Transverse colon (tissue), 4 donors: Measurements from ENCODE around the gene PIP5K1B. TPM values are rescaled to one million over a fixed set of nuclear protein-coding genes. Genes with fewer than 3 reads are reported as not detected.

Experiments used
- DNase-seq: peaks from one replicate; pipeline ENCODE4 v3.0.0-alpha.2; 2019
- H3K27ac ChIP-seq, 4 donors: fragments of 200-600 bp; sonication (generic); 2 replicates each; pipeline ENCODE4 v1.5.1; 2016 to 2018; ENCODE audit warnings: inconsistent platforms in 4 of 4
- H3K27me3 ChIP-seq: fragments of 200-600 bp; sonication (generic); 2 replicates; pipeline ENCODE4 v1.5.1; 2017; ENCODE audit warnings: inconsistent platforms
- H3K36me3 ChIP-seq, 4 donors: fragments of 200-600 bp; sonication (generic); 2 replicates each; pipeline ENCODE4 v1.5.1; 2017 to 2019; ENCODE audit warnings: inconsistent platforms in 4 of 4
- H3K4me1 ChIP-seq, 4 donors: fragments of 200-600 bp; sonication (generic); 2 replicates each; pipeline ENCODE4 v1.5.1; 2017 to 2020; ENCODE audit warnings: inconsistent platforms in 4 of 4
- H3K4me3 ChIP-seq, 4 donors: fragments of 200-600 bp; sonication (generic); 1 replicate in 1 of 4; 2 replicates in 3 of 4; pipeline versions ENCODE4 v1.5.1 to v1.6.1; 2017 to 2019; ENCODE audit warnings: inconsistent platforms in 4 of 4
- H3K9me3 ChIP-seq, 2 donors: fragments of 200-600 bp; sonication (generic); 2 replicates each; pipeline ENCODE4 v1.5.1; 2017 to 2019; ENCODE audit warnings: inconsistent platforms in 2 of 2
- EP300 ChIP-seq: sonication (generic); formaldehyde crosslinking; IDR thresholded peaks from one replicate; pipeline ENCODE4 v1.6.1; 2017; ENCODE audit warnings: antibody characterized with exemption, low read depth
- POLR2A ChIP-seq: fragments of 450-650 bp; IDR thresholded peaks from one replicate; pipeline ENCODE4 v1.6.1; 2016; ENCODE audit warnings: antibody characterized with exemption, mild to moderate bottlenecking, moderate library complexity
- POLR2AphosphoS5 ChIP-seq, 3 donors: sonication (generic); formaldehyde crosslinking; IDR thresholded peaks; one replicate each; pipeline ENCODE4 v1.6.1; 2016; ENCODE audit warnings: antibody characterized with exemption in 3 of 3
- WGBS, 2 donors: methylation state at CpG; one replicate each; pipeline ENCODE4 v1.1.5; 2018; ENCODE audit warnings: low coverage in 1 of 2; 5-methylcytosine and 5-hydroxymethylcytosine counted together
- in situ Hi-C, 4 donors: fragments of 200-750 bp; cut with MboI; loops; one replicate each; pipeline versions ENCODE4 v1.15.0 to v1.15.1; 2017; ENCODE audit warnings: low sequenced_read_pairs in 3 of 4, low pct_ligation_motif_present in 1 of 4, low pct_unique_long_range_greater_than_20kb in 1 of 4
- intact Hi-C: fragments of 100-400 bp; cut with DNase I; formaldehyde crosslinking; loops from one replicate; pipeline ENCODE4 v1.15.1; 2023; ENCODE audit warnings: low total_unique reads
- total RNA-seq, 4 donors: library from RNA; depleted of rRNA; stranded (reverse); fragments of >200 nt; gene quantifications; one replicate each; pipeline ENCODE4 v1.1.0, GENCODE V29; 2016
- TF ChIP-seq, protein P1 (sequence below), 5 experiments: fragments of 200-600 bp in 3 of 5; fragments of 450-650 bp in 2 of 5; sonication (generic) in 3 of 5; IDR thresholded peaks; 1 replicate in 2 of 5; 2 replicates in 3 of 5; pipeline ENCODE4 v1.5.1; 2016 to 2017; ENCODE audit warnings: antibody characterized with exemption in 5 of 5, inconsistent platforms in 3 of 5, mild to moderate bottlenecking in 2 of 5, moderate library complexity in 1 of 5

The PIP5K1B gene
- total RNA-seq, 4 donors from 2014 or later, result 45.6 to 104 (median 76.0) TPM

DNA sequence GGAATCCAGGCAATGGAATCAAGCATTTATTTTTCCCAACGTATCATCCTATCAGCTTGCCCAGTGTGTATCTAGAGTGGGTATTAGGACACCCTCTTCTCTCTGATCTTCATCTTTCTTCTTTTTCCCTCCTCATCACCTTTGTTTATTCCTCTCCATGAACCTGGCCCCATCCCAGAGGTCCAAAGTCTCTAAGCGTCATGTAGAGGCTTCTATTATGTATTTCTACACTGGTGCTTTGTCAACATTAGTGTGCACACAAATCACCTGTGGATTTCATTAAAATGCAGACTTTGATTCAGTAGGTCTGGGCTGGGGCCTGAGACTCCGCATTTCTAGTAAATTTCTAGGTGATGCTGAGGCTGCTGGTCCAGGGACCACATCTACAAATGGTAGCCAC is 19.8 kb upstream of the PIP5K1B start:
- no peaks in the 10 kb centered on the region for H3K4me1 ChIP-seq
- no peak for DNase-seq
- H3K36me3 ChIP-seq, result no peaks in the 10 kb centered on the region
- no peak for TF ChIP-seq POLR2A
- no peak for TF ChIP-seq POLR2AphosphoS5 (IDR thresholded peaks at IDR 0.05)
- TF ChIP-seq EP300, result no peak
- TF ChIP-seq, protein P1, sequence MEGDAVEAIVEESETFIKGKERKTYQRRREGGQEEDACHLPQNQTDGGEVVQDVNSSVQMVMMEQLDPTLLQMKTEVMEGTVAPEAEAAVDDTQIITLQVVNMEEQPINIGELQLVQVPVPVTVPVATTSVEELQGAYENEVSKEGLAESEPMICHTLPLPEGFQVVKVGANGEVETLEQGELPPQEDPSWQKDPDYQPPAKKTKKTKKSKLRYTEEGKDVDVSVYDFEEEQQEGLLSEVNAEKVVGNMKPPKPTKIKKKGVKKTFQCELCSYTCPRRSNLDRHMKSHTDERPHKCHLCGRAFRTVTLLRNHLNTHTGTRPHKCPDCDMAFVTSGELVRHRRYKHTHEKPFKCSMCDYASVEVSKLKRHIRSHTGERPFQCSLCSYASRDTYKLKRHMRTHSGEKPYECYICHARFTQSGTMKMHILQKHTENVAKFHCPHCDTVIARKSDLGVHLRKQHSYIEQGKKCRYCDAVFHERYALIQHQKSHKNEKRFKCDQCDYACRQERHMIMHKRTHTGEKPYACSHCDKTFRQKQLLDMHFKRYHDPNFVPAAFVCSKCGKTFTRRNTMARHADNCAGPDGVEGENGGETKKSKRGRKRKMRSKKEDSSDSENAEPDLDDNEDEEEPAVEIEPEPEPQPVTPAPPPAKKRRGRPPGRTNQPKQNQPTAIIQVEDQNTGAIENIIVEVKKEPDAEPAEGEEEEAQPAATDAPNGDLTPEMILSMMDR (IDR thresholded peaks at IDR 0.05), result no peak
- in situ Hi-C loops, result loop anchor here in 2 of 4 donors (10.0 to 25.0 kb wide), 2 partner anchors 98 to 320 kb away; no protein-coding TSS in a partner anchor
- peaks cover 4% of the 10 kb centered on the region for H3K27me3 ChIP-seq
- WGBS, 2 donors, result 62 to 68% methylated on average over 3 of the region's 3 CpGs
- H3K9me3 ChIP-seq, result no peaks in the 10 kb centered on the region
- intact Hi-C loops, result no loop called here
- no peak overlapping the region for H3K27ac ChIP-seq
- H3K4me3 ChIP-seq, result no peak overlapping the region

DNA sequence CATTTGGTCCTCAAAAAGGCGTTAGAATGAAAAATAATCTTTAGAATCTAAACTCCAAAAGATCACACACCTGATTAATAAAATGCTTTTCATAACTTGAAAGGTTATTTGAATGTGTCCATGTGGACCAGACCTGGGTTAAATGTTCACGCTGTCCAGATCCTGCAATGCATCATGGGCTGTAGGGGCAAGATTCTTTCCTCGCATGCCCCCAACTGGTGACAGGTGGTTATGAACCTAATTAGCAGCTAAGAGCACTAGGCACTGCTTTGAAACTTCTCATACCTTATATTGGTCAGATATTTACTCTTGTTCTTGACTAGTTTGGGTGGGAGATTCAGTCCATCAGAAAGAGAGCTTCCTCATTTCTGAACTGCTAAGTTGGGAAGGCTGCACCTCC is 19.3 kb upstream of the PIP5K1B start:
- no peak overlapping the region for H3K27ac ChIP-seq
- no peaks in the 10 kb centered on the region for H3K9me3 ChIP-seq
- no peak overlapping the region for H3K4me3 ChIP-seq
- 41 to 73% methylated on average over 1 to 3 of the region's 3 CpGs for WGBS, 2 donors
- in situ Hi-C loops, result loop anchor here in 2 of 4 donors (10.0 to 25.0 kb wide), 2 partner anchors 98 to 319 kb away; no protein-coding TSS in a partner anchor
- DNase-seq, result peak; percentile 67
- no peaks in the 10 kb centered on the region for H3K36me3 ChIP-seq
- intact Hi-C loops, result loop anchor here (2.0 kb wide), 1 partner anchor 51 kb away; no protein-coding TSS in a partner anchor
- TF ChIP-seq POLR2AphosphoS5 (IDR thresholded peaks at IDR 0.05), result no peak
- TF ChIP-seq, protein P1 (IDR thresholded peaks at IDR 0.05), result peak; percentile 44 to 67 (median 49)
- H3K27me3 ChIP-seq, result peaks cover 4% of the 10 kb centered on the region
- no peaks in the 10 kb centered on the region for H3K4me1 ChIP-seq

DNA sequence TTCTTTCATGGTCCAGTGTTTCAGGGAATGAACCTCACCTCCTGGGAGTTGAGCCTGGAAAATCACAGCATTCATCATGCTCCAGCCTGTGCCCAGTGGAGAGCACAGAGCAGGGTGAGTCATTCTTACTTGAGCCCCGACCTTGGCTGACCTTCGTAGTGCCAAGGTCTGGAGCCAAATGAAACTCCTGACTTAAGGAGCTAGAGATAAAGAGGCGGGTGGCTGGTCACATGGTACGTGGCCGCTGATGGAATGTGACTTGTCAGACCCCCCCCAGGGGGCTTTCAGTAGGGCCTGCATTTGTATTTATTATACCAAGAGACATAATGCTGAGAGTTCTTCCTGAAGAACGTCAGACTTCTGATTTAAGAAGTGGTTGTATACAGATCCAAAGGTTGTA is 15.0 kb upstream of the PIP5K1B start:
- H3K4me3 ChIP-seq, result no peak overlapping the region
- intact Hi-C loops (no loop called here), in situ Hi-C loops (loop anchor here in 1 of 4 donors (25.0 kb wide), 1 partner anchor 103 kb away; no protein-coding TSS in a partner anchor)
- no peak for TF ChIP-seq EP300
- TF ChIP-seq, protein P1 (IDR thresholded peaks at IDR 0.05), result no peak
- no peak for TF ChIP-seq POLR2A
- no peak for TF ChIP-seq POLR2AphosphoS5 (IDR thresholded peaks at IDR 0.05)
- no peaks in the 10 kb centered on the region for H3K36me3 ChIP-seq
- no peaks in the 10 kb centered on the region for H3K27me3 ChIP-seq
- H3K4me1 ChIP-seq, result no peaks in the 10 kb centered on the region
- no peaks in the 10 kb centered on the region for H3K9me3 ChIP-seq
- DNase-seq, result no peak
- H3K27ac ChIP-seq, result no peak overlapping the region
- 56 to 63% methylated on average over 3 to 6 of the region's 6 CpGs for WGBS, 2 donors

DNA sequence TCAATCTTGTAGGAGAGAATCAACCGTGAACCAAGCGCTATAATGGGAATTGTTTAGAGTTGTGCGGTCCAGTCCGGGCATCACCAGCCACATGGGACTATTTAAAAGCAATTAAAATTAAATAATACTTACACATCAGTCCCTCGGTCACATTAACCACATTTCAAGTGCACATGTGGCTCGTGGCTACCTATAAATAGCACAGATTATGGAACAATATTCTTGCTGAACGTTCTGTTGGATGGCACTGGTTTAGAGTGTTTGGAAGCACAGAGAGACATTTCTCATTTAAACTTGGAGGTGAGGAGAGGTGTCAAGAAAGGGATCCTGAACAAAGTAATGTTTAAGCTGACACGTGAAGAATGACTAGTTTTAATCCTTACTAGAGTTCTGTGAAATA is 12.5 kb upstream of the PIP5K1B start:
- Histone ChIP-seq H3K4me1 (no peaks in the 10 kb centered on the region), H3K36me3 (no peaks in the 10 kb centered on the region), H3K27ac (no peak overlapping the region), H3K9me3 (no peaks in the 10 kb centered on the region), H3K4me3 (no peak overlapping the region), H3K27me3 (no peaks in the 10 kb centered on the region)
- 79 to 81% methylated on average over 7 to 8 of the region's 8 CpGs for WGBS, 2 donors
- no peak for DNase-seq
- in situ Hi-C loops, result loop anchor here in 1 of 4 donors (25.0 kb wide), 1 partner anchor 105 kb away; no protein-coding TSS in a partner anchor
- intact Hi-C loops, result no loop called here
- TF ChIP-seq EP300 (no peak), POLR2AphosphoS5 (IDR thresholded peaks at IDR 0.05) (no peak), POLR2A (no peak)
- TF ChIP-seq, protein P1 (IDR thresholded peaks at IDR 0.05), result no peak
